Breast epithelium (tissue), 3 donors: ENCODE data around the gene EPDR1.
"Not testable (repeated sequence)": the region's sequence is repeated elsewhere in the genome, so short reads cannot be mapped to it uniquely, and the experiment has no call there.

Source experiments
- POLR2A ChIP-seq: fragments of 450-650 bp; IDR thresholded peaks from one replicate; pipeline ENCODE4 v1.6.1; 2016; ENCODE audit warnings: antibody characterized with exemption, mild to moderate bottlenecking, moderate library complexity
- POLR2AphosphoS5 ChIP-seq, 3 donors: sonication (generic); formaldehyde crosslinking; IDR thresholded peaks; one replicate each; pipeline ENCODE4 v1.6.1; 2017; ENCODE audit warnings: antibody characterized with exemption in 3 of 3
- TF ChIP-seq, protein P1 (sequence below), 3 donors: fragments of 450-650 bp; IDR thresholded peaks; one replicate each; pipeline ENCODE4 v1.5.1; 2016 to 2017; ENCODE audit warnings: antibody characterized with exemption in 3 of 3, mild to moderate bottlenecking in 3 of 3, moderate library complexity in 3 of 3

DNA sequence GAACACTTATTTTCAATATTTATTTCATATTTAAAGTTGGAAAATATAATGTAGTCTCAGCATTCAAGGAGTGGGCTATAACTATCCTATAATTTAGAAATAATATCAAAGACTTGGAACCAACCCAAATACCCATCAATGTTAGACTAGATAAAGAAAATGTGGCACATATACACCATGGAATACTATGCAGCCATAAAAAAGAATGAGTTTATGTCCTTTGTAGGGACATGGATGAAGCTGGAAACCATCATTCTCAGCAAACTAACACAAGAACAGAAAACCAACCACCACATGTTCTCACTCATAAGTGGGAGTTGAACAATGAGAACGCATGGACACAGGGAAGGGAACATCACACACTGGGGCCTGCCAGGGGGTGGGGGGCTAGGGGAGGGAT lies 33.8 kb downstream of the EPDR1 start:
- TF ChIP-seq, protein P1, sequence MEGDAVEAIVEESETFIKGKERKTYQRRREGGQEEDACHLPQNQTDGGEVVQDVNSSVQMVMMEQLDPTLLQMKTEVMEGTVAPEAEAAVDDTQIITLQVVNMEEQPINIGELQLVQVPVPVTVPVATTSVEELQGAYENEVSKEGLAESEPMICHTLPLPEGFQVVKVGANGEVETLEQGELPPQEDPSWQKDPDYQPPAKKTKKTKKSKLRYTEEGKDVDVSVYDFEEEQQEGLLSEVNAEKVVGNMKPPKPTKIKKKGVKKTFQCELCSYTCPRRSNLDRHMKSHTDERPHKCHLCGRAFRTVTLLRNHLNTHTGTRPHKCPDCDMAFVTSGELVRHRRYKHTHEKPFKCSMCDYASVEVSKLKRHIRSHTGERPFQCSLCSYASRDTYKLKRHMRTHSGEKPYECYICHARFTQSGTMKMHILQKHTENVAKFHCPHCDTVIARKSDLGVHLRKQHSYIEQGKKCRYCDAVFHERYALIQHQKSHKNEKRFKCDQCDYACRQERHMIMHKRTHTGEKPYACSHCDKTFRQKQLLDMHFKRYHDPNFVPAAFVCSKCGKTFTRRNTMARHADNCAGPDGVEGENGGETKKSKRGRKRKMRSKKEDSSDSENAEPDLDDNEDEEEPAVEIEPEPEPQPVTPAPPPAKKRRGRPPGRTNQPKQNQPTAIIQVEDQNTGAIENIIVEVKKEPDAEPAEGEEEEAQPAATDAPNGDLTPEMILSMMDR (IDR thresholded peaks at IDR 0.05) = not testable (repeated sequence)
- not testable (repeated sequence) for TF ChIP-seq POLR2A; POLR2AphosphoS5 (IDR thresholded peaks at IDR 0.05)
